ENCODE results near the gene FBRSL1. TPM values are rescaled to one million over a fixed set of nuclear protein-coding genes. Genes with fewer than 3 reads are reported as not detected.

FBRSL1 gene
- total and polyA plus RNA-seq, 4 donors = 2.5 to 35.5 (median 5.6) TPM

DNA sequence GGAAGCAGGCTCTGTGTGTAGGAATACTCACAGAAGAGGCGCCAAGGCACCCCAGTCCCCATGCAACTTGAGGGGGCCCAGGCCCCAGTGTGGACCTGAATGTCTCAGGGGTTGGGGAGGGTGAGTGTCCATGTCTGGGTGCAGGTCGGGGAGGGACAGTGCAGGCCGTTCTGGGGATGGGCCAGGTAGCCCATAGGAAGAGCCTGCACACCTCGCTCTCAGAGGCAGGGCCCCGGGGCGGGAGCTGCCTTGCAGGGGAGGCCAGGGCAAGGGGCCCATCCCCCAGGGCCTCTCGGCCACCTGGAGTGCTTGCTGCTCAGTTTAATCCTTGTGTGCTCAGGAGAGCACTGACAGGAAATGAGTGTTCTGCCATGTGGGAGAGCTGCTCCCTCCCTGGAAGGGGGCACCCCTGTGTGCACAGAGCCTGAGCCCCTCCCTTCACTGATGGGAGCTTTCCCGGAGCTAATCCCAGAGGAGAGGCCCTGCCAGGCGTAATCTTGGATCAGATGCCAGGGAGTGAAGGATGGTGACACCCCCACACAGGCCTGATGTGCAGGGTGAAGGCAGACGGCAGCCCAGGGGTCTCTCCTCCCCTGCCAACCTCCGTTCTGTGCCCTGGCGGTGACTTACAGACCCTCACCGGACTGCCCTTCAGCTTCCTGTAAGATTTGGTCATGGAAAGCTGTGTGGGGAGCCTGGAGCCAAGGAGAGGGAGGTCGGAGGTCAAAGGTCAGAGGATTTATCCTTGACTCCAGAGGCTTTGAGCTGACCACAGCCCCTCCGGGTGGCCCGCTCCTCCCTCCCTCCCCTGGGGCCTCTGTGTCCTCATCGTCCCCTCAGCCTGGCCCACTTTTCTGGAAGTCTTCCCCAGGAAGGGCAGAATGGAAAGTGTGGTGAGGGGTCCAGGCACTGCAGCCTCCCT, 24.4 kb upstream of the FBRSL1 start:
- DNase-seq (ENCODE audit: low spot score) = no peak
- Histone ChIP-seq H3K36me3 (ENCODE audit: control insufficient read depth in 4 of 4, insufficient read depth in 3 of 4, low read depth in 1 of 4, low read length in 3 of 4) (no peaks in the 10 kb centered on the region), H3K9ac (ENCODE audit: low read depth in 1 of 2, low read length in 2 of 2) (no peak overlapping the region), H3K4me3 (ENCODE audit: low read depth in 1 of 3, low read length in 3 of 3) (no peak overlapping the region), H3K27me3 (ENCODE audit: control insufficient read depth in 4 of 4, insufficient read depth in 4 of 4, low read length in 3 of 4) (no peaks in the 10 kb centered on the region), H3K27ac (ENCODE audit: low read depth in 1 of 2, low read length in 2 of 2) (no peak overlapping the region), H3K4me1 (ENCODE audit: control insufficient read depth in 4 of 4, insufficient read depth in 4 of 4, low read length in 3 of 4) (no peaks in the 10 kb centered on the region), H3K9me3 (ENCODE audit: control insufficient read depth in 4 of 4, low read length in 3 of 4) (no peaks in the 10 kb centered on the region)
- 56% methylated on average over 17 of the region's 17 CpGs for WGBS
- TF ChIP-seq, protein P1, sequence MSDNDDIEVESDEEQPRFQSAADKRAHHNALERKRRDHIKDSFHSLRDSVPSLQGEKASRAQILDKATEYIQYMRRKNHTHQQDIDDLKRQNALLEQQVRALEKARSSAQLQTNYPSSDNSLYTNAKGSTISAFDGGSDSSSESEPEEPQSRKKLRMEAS (IDR thresholded peaks at IDR 0.05) = no peak
- TF ChIP-seq SP1 (IDR thresholded peaks at IDR 0.05) (no peak), FOXA2 (IDR thresholded peaks at IDR 0.05) (no peak), FOXA1 (IDR thresholded peaks at IDR 0.05) (no peak), GABPA (IDR thresholded peaks at IDR 0.05 in 1 of 2, conservative IDR thresholded peaks at IDR 0.05 in 1 of 2) (no peak), TAF1 (conservative IDR thresholded peaks at IDR 0.05) (no peak), YY1 (IDR thresholded peaks at IDR 0.05) (no peak), EGR1 (IDR thresholded peaks at IDR 0.05; ENCODE audit: low read depth in 2 of 2) (no peak), HNF4A (conservative IDR thresholded peaks at IDR 0.05) (no peak), HNF4G (IDR thresholded peaks at IDR 0.05) (no peak), JUND (IDR thresholded peaks at IDR 0.05) (no peak)
- TF ChIP-seq, protein P2, sequence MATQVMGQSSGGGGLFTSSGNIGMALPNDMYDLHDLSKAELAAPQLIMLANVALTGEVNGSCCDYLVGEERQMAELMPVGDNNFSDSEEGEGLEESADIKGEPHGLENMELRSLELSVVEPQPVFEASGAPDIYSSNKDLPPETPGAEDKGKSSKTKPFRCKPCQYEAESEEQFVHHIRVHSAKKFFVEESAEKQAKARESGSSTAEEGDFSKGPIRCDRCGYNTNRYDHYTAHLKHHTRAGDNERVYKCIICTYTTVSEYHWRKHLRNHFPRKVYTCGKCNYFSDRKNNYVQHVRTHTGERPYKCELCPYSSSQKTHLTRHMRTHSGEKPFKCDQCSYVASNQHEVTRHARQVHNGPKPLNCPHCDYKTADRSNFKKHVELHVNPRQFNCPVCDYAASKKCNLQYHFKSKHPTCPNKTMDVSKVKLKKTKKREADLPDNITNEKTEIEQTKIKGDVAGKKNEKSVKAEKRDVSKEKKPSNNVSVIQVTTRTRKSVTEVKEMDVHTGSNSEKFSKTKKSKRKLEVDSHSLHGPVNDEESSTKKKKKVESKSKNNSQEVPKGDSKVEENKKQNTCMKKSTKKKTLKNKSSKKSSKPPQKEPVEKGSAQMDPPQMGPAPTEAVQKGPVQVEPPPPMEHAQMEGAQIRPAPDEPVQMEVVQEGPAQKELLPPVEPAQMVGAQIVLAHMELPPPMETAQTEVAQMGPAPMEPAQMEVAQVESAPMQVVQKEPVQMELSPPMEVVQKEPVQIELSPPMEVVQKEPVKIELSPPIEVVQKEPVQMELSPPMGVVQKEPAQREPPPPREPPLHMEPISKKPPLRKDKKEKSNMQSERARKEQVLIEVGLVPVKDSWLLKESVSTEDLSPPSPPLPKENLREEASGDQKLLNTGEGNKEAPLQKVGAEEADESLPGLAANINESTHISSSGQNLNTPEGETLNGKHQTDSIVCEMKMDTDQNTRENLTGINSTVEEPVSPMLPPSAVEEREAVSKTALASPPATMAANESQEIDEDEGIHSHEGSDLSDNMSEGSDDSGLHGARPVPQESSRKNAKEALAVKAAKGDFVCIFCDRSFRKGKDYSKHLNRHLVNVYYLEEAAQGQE (IDR thresholded peaks at IDR 0.05) = no peak
- TF ChIP-seq, protein P3, sequence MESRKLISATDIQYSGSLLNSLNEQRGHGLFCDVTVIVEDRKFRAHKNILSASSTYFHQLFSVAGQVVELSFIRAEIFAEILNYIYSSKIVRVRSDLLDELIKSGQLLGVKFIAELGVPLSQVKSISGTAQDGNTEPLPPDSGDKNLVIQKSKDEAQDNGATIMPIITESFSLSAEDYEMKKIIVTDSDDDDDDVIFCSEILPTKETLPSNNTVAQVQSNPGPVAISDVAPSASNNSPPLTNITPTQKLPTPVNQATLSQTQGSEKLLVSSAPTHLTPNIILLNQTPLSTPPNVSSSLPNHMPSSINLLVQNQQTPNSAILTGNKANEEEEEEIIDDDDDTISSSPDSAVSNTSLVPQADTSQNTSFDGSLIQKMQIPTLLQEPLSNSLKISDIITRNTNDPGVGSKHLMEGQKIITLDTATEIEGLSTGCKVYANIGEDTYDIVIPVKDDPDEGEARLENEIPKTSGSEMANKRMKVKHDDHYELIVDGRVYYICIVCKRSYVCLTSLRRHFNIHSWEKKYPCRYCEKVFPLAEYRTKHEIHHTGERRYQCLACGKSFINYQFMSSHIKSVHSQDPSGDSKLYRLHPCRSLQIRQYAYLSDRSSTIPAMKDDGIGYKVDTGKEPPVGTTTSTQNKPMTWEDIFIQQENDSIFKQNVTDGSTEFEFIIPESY (IDR thresholded peaks at IDR 0.05) = no peak
- TF ChIP-seq, protein P4, sequence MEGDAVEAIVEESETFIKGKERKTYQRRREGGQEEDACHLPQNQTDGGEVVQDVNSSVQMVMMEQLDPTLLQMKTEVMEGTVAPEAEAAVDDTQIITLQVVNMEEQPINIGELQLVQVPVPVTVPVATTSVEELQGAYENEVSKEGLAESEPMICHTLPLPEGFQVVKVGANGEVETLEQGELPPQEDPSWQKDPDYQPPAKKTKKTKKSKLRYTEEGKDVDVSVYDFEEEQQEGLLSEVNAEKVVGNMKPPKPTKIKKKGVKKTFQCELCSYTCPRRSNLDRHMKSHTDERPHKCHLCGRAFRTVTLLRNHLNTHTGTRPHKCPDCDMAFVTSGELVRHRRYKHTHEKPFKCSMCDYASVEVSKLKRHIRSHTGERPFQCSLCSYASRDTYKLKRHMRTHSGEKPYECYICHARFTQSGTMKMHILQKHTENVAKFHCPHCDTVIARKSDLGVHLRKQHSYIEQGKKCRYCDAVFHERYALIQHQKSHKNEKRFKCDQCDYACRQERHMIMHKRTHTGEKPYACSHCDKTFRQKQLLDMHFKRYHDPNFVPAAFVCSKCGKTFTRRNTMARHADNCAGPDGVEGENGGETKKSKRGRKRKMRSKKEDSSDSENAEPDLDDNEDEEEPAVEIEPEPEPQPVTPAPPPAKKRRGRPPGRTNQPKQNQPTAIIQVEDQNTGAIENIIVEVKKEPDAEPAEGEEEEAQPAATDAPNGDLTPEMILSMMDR (IDR thresholded peaks at IDR 0.05; ENCODE audit: low read depth, low read length, missing input control) = no peak
- TF ChIP-seq, protein P5, sequence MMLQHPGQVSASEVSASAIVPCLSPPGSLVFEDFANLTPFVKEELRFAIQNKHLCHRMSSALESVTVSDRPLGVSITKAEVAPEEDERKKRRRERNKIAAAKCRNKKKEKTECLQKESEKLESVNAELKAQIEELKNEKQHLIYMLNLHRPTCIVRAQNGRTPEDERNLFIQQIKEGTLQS (IDR thresholded peaks at IDR 0.05) = no peak

Data from liver (tissue), 9 donors.